VCaP (cell line): ENCODE results near the gene GOLGB1.

Source experiments
- H3K27ac ChIP-seq: fragments of 450-650 bp; 2 replicates; pipeline ENCODE4 v1.5.1; 2017
- TF ChIP-seq, protein P1 (sequence below): fragments of 450-650 bp; conservative IDR thresholded peaks from 2 replicates; pipeline ENCODE4 v1.5.1; 2017; ENCODE audit warnings: mild to moderate bottlenecking, moderate library complexity

The GOLGB1 gene

DNA sequence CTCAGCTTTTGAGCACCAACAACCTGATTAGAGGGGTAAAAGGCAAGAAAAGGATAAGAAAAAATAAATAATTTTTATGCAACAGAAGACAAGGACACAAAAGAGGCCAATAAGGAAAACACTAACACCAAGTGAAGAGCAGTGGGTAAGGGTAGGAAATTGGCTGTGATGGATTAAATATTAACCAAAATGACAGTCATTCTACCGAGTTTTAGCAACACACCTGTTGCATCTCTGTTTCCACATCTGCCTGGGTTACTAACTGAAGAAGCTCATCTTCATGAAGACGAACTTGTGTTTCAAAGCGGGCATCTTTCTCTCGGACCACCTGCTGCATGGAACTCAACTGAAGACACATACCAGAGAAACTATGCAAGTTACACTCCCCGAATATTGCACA is 30.1 kb downstream of the GOLGB1 start:
- H3K27ac ChIP-seq = no peak overlapping the region
- TF ChIP-seq, protein P1, sequence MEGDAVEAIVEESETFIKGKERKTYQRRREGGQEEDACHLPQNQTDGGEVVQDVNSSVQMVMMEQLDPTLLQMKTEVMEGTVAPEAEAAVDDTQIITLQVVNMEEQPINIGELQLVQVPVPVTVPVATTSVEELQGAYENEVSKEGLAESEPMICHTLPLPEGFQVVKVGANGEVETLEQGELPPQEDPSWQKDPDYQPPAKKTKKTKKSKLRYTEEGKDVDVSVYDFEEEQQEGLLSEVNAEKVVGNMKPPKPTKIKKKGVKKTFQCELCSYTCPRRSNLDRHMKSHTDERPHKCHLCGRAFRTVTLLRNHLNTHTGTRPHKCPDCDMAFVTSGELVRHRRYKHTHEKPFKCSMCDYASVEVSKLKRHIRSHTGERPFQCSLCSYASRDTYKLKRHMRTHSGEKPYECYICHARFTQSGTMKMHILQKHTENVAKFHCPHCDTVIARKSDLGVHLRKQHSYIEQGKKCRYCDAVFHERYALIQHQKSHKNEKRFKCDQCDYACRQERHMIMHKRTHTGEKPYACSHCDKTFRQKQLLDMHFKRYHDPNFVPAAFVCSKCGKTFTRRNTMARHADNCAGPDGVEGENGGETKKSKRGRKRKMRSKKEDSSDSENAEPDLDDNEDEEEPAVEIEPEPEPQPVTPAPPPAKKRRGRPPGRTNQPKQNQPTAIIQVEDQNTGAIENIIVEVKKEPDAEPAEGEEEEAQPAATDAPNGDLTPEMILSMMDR = no peak

DNA sequence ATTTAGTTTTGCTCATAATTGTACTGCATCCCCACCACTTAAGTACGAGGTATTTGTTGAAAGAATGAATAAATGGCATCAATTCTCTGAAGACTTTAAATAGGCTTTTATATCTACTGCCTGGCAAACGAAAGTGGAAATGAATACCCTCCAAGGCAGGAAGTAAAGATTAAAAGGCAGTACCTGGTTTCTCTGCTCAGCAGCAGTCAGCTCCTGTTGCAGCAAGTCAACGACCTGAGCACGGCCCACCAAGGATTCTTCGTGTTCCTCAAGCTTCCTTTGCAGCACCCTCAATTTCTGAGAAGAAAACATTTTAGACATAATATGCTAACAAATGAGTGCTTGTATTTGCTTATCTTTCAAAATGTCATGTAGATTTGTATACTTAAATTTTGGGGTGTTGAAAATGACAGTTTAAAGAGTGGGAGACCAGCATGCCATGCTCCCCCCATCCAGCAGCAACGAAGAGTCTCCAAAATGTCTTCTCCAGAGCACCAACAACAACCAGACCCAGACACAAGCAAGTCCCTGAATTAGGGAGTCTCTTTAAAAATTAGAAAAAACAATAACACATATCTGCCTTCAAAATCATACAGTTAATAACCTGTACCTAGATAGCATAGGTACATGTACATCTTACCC is 31.2 kb downstream of the GOLGB1 start:
- no peak overlapping the region for H3K27ac ChIP-seq

DNA sequence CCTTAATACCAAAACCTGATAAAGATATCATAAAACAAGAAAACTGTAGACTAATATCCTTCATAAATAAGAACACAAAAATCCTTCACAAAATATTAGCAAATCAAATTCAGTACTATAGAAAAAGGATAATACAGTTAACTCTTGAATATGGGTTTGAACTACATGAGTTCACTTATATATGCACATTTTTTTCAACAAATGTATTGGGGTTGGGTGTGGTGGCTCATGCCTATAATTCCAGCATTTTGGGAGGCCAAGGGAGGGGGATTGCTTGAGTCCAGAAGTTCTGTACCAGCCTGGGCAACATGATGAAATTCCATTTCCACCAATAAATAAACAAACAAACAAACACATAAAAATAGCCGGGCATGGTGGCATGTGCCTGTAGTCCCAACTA is 39.2 kb downstream of the GOLGB1 start:
- TF ChIP-seq, protein P1 = no peak
- no peak overlapping the region for H3K27ac ChIP-seq

More for the DNA sequence above, 31.2 kb downstream of the GOLGB1 start:
- TF ChIP-seq, protein P1 = no peak

DNA sequence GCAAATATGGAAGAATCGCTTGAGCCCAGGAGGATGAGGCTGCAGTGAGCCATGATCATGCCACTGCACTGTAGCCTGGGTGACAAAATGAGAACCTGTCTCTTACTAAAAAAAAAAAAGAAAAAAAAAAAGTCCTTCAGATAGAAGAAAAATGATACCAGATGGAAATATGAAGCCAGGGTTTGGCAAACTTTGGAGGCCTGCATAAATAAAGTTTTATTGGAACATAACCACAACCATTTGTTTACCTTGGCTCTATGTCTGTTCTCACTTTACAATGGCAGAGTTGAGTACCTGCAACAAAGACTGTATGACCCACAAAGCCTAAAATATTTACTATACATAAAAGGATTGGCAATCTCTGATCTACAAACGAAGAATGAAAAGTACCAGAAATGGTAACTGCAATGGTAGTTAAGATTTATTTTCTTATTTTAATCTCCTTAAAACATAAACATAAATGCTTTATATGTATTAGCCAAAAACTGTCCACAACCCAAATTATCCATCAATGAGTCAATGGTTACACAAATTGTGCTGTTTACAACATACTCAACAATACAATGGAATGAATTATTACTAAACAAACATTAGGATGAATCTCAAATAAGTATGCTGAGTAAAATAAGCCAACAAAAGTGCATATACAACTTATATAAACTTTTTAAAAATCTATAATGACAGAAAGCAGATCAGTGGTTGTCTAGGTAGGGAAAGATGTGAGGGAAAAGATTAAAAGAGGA is 41.8 kb downstream of the GOLGB1 start:
- no peak overlapping the region for H3K27ac ChIP-seq
- TF ChIP-seq, protein P1 = no peak

DNA sequence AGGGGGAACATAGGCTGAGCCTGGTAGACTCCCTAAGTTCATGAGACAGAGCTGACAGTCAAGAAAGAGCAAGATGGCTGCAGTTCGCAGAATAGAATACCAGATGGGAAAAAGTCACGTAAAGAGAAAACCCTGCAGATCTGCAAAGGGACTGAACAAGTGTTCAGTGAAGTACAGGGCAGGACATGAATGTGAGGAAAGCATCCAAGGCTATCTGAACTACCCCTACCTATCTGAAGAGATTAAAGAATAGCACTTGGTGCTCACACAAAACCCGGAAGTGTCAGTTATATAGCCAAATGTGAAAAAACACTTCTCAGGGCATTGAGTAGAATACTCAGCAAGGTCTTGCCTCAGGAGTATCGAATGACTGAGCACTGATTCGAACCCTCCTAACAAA is 44.0 kb downstream of the GOLGB1 start:
- H3K27ac ChIP-seq = no peak overlapping the region
- TF ChIP-seq, protein P1 = no peak

DNA sequence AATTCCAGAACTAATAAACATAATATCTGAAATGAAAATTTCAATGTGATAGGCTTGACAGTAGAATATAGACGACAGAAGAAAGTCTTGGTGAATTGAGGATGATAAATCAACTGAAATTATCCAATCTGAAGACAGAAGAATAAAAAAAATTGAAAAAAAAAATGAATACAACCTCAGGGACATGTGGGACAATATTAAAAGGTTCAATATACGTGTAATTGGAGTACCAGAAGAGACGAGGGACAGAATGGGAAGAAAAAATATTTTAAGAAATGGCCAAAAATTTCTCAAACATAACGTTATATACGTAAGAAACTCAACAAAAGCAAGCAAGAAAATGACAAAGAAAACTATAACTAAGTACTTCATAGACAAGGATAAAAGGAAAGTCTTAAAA is 45.6 kb downstream of the GOLGB1 start:
- no peak overlapping the region for H3K27ac ChIP-seq
- TF ChIP-seq, protein P1 = no peak

DNA sequence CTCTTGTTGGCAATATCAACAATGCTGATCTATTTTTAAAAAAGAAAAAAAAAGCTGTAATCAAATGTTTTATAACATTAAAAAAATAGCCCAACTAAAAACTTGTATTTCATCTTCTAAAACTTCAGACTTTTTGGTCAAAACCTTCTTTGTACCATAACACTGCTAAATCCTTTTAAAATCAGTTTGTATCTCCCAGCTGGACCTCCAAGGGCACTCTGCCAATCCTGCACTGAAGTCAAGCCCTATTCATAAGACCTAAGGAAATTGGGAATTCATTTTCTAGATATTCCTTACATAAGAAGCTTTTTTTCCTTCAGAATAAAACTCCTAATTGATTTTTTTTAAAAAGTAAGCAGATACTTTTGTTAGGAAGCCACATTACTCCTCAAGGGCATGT is 50.6 kb downstream of the GOLGB1 start:
- TF ChIP-seq, protein P1 = no peak
- no peak overlapping the region for H3K27ac ChIP-seq
